Renal cortical epithelial cell (primary cell): ENCODE data around the gene MTM1. TPM values are rescaled to one million over a fixed set of nuclear protein-coding genes. Genes with fewer than 3 reads are reported as not detected.
A peak's percentile ranks its signal among the peaks of the same experiment; 100 is the strongest.

Experiments used
- DNase-seq: peaks from one replicate; pipeline ENCODE4 v3.0.0-alpha.2; 2011; ENCODE audit warnings: low read depth
- total RNA-seq: library from RNA; depleted of rRNA; stranded (reverse); fragments of >200 nt; gene quantifications from 2 replicates; pipeline ENCODE4 v1.2.3, GENCODE V29; 2014

Gene MTM1
- total RNA-seq, 1 donor from 2014 or later: 19.2 TPM

DNA sequence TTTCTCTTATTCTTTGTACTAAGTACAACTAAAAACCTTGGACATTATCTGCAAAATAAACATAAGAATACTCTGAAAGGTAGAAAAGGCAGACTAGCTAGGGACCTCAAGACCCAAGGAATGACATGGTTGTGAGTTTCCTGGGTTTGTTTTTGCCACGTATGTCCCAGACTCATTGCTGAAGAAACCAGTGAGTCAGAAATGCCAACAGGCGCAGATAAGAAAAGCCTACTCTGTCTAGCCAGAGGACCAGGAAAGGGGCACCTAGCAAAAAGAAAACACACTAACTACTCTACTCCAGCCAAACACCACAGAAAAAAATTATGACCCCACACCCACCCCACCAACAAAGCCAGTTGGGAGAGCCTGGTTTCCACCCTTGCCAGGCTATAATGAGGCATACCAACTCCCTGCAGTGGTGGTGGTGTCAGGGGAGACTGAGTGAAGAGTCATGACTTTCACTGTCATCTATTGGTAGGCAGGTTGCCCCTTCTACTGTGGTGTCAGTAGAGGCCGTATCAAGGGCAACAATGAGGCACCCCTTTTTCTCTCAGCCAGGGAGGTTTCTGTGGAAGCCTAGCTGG is 135.7 kb downstream of the MTM1 start:
- peak; percentile 33 for DNase-seq

DNA sequence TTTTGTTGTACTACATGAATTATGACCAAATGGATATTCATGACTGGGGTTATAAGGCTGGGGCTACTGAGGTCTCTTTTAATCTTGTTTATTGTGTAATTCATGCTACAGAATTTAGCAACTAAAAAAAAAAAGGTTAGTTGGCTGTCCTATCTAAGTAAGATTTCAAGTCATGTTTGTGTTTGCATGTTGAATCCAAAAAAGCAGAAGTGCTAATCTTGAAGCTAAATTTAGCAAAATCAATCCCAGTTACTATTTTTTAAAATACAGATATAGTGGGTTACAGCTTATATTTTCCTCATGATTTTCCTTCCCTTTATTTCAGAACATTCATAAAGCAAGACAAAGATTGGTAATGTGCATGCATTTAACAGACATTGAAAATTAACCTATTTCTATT is 144.2 kb downstream of the MTM1 start:
- DNase-seq: no peak

DNA sequence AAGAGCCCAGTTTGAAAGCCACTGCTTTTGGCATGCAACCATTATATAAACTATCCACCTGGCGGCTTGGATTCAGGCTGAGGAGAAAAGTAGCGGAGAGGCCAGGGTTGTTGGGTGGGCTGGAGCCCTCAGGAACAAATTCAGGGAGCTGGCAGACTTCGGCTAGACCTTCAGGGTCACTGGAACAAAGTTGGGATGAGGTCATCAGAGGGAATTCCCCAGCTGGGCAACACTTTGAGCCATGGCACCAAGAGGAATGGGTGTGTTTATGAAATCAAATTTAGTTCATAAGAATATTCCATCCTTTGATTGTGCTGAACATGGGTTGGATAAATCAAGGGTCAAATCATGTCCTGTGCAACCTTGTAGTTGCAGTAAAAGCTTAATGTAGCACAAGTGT is 146.8 kb downstream of the MTM1 start:
- no peak for DNase-seq

DNA sequence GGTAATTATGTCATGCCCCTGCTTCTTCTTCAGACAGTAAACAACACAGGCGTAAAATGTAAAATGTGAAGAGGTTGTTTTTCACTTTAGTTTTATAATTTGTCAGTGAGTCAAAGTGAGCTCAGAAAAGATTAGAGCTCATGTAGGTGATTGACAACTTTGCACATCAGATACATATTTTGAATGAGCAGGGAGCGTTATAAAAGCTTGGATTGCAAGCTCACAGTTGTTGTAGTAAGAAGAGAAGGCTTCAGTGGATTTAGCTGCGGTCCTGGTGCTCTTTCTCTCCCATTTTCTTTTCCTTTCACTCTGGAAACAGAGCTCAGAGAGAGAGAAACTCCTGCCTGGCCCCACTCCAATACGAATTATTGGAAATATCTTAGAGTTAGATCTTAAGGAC is 151.2 kb downstream of the MTM1 start:
- no peak for DNase-seq

Other genes with a start within 250 kb of the MTM1 start
- gene MAMLD1, start 205.3 kb upstream of the MTM1 start, total RNA-seq: 0.40 and 0.52 TPM in 2 replicates
- 22.6 and 34.4 TPM in 2 replicates for gene MTMR1, start 124.8 kb downstream of the MTM1 start, total RNA-seq